Keratinocyte (primary cell): Measurements from ENCODE around the gene ZBTB20.

ENCODE experiments used
- CTCF ChIP-seq, 3 experiments: IDR thresholded peaks in 1 of 3; conservative IDR thresholded peaks in 1 of 3; optimal IDR thresholded peaks in 1 of 3; 2 replicates in 2 of 3; 3 replicates in 1 of 3; pipeline versions ENCODE3 to v1.5.1; 2011; ENCODE audit warnings: low read length in 3 of 3, mild to moderate bottlenecking in 3 of 3, moderate library complexity in 2 of 3, control low read depth in 1 of 3, inconsistent platforms in 1 of 3; ENCODE audit not compliant: insufficient read depth in 2 of 3; ENCODE audit errors: extremely low read depth in 1 of 3
- EZH2 ChIP-seq: IDR thresholded peaks from one replicate; pipeline ENCODE4 v1.6.1; 2012; ENCODE audit warnings: inconsistent platforms, mild to moderate bottlenecking, low read length, moderate library complexity

GRCh38 chr3:114790752-114791151 lies 356.3 kb downstream of the ZBTB20 start:
- TF ChIP-seq CTCF (optimal IDR thresholded peaks at IDR 0.05 in 1 of 3, IDR thresholded peaks at IDR 0.05 in 1 of 3, conservative IDR thresholded peaks at IDR 0.05 in 1 of 3; ENCODE audit: extremely low read depth in 1 of 3, insufficient read depth in 2 of 3, low read length in 3 of 3) (no peak), EZH2 (no peak)
